K562 (cell line): ENCODE results near the gene JUN. TPM values are rescaled to one million over a fixed set of nuclear protein-coding genes. Genes with fewer than 3 reads are reported as not detected.

Source experiments
- ATAC-seq: fragments of 200-7000 bp; cut with Tn5 transposase; 3 replicates; pipeline ENCODE4 v1.9.1; 2020; ENCODE audit warnings: moderate library complexity
- BruUV-seq: library from RNA; stranded (reverse); fragments of 400-500 nt; replicated peaks from 2 replicates; lab custom pipeline; 2021; lab: Mats Ljungman, UMichigan
- CTCF ChIA-PET: fragments of 300-600 bp; formaldehyde crosslinking; extraction: SDS; loops from one replicate; lab custom pipeline; 2021; ENCODE audit warnings: low intra/inter-chr PET ratio; lab: Yijun Ruan, JAX
- POLR2A ChIA-PET: fragments of 300-600, 350-650 bp; sonication (Branson Sonifier 250); formaldehyde crosslinking; extraction: SDS; loops from one replicate; lab custom pipeline; 2021; ENCODE audit warnings: antibody characterized with exemption, inconsistent platforms; lab: Yijun Ruan, JAX
- DNase-seq, 4 experiments: peaks; one replicate each; pipeline versions ENCODE4 v3.0.0 to v3.0.0-alpha.2; 2011 to 2018; ENCODE audit warnings: low spot score in 3 of 4, mixed read lengths in 3 of 4; ENCODE audit errors: extremely low read depth in 1 of 4
- FAIRE-seq: peaks from 2 replicates; lab custom pipeline; 2011; peaks lifted over from hg19 to GRCh38; lab: Jason Lieb, UNC
- H2AFZ ChIP-seq: 2 replicates; pipeline ENCODE4 v1.6.0; 2011; ENCODE audit warnings: low read depth, low read length, control low read depth, inconsistent platforms
- H3K27ac ChIP-seq: fragments of 200-600 bp; 3 replicates; pipeline ENCODE4 v1.8.0; 2011; ENCODE audit warnings: low read depth, mild to moderate bottlenecking, control low read depth, inconsistent platforms, low read length, moderate library complexity, mixed read lengths; ENCODE audit errors: extremely low read depth
- H3K27me3 ChIP-seq, 2 experiments: fragments of 300-600 bp in 1 of 2; 2 replicates in 1 of 2; 3 replicates in 1 of 2; pipeline versions ENCODE4 v1.6.0 to v1.8.0; 2011; ENCODE audit warnings: inconsistent platforms in 2 of 2, low read length in 2 of 2, mild to moderate bottlenecking in 1 of 2, mixed read lengths in 1 of 2, moderate library complexity in 1 of 2; ENCODE audit not compliant: control insufficient read depth in 2 of 2, insufficient read depth in 2 of 2
- H3K36me3 ChIP-seq: fragments of 300-600 bp; 3 replicates; pipeline ENCODE4 v1.8.0; 2011; ENCODE audit warnings: mild to moderate bottlenecking, low read length, inconsistent platforms; ENCODE audit not compliant: control insufficient read depth, insufficient read depth
- H3K4me1 ChIP-seq, 2 experiments: fragments of 200-600 bp in 1 of 2; replicated peaks in 1 of 2; 2 replicates in 1 of 2; 3 replicates in 1 of 2; pipeline versions ENCODE4 v1.5.1 to v1.8.0; 2011; ENCODE audit warnings: inconsistent platforms in 2 of 2, low read length in 2 of 2, mild to moderate bottlenecking in 1 of 2, mixed read lengths in 1 of 2, moderate library complexity in 1 of 2; ENCODE audit not compliant: control insufficient read depth in 2 of 2, insufficient read depth in 2 of 2
- H3K4me2 ChIP-seq: 2 replicates; pipeline ENCODE4 v1.6.1; 2011; ENCODE audit warnings: low read length, control low read depth, inconsistent platforms, mixed read lengths; ENCODE audit not compliant: insufficient read depth
- H3K4me3 ChIP-seq: fragments of 200-600 bp; sonication (generic), shearing (Covaris generic); 2 replicates; pipeline ENCODE4 v1.5.1; 2016; ENCODE audit warnings: control low read depth, inconsistent platforms
- H3K79me2 ChIP-seq: fragments of 200-600 bp; 3 replicates; pipeline ENCODE4 v1.8.0; 2011; ENCODE audit warnings: low read length, inconsistent platforms; ENCODE audit not compliant: control insufficient read depth, insufficient read depth
- H3K9ac ChIP-seq, 2 experiments: 2 replicates each; pipeline versions ENCODE4 v1.6.0 to v1.6.1; 2011; ENCODE audit warnings: low read depth in 2 of 2, low read length in 2 of 2, control low read depth in 1 of 2, inconsistent platforms in 1 of 2, mild to moderate bottlenecking in 1 of 2, mixed read lengths in 1 of 2; ENCODE audit not compliant: insufficient read depth in 1 of 2
- H3K9me1 ChIP-seq: one replicate; pipeline ENCODE4 v1.6.0; 2011; ENCODE audit warnings: inconsistent platforms, mild to moderate bottlenecking, low read length, moderate library complexity; ENCODE audit not compliant: control insufficient read depth, insufficient read depth
- H3K9me3 ChIP-seq: replicated peaks from 2 replicates; pipeline ENCODE4 v1.5.1; 2011; ENCODE audit warnings: low read depth, low read length, inconsistent platforms; ENCODE audit not compliant: control insufficient read depth, insufficient read depth
- H4K20me1 ChIP-seq: replicated peaks from 2 replicates; pipeline ENCODE4 v1.6.1; 2011; ENCODE audit warnings: low read length, inconsistent platforms, mixed read lengths; ENCODE audit not compliant: control insufficient read depth, insufficient read depth
- GABPB1 ChIP-seq: sonication (generic); formaldehyde crosslinking; IDR thresholded peaks from 2 replicates; pipeline ENCODE4 v1.8.0; 2022; ENCODE audit warnings: mild to moderate bottlenecking, missing genetic modification reagents
- MEIS2 ChIP-seq: fragments of 450-650 bp; IDR thresholded peaks from 2 replicates; pipeline ENCODE4 v1.6.1; 2014; ENCODE audit warnings: mild to moderate bottlenecking; ENCODE audit not compliant: partially characterized antibody
- WGBS: fragments of 100-300 bp; shearing (Covaris generic); methylation state at CpG from one replicate; pipeline ENCODE4 v1.1.6; 2016; ENCODE audit warnings: low coverage, mixed read lengths; ENCODE audit not compliant: insufficient coverage; ENCODE audit errors: missing lambda C conversion rate; 5-methylcytosine and 5-hydroxymethylcytosine counted together
- in situ Hi-C: fragments of 300-500 bp; cut with MboI; formaldehyde crosslinking; loops from 4 replicates; pipeline ENCODE4 v1.15.0; 2018; ENCODE audit warnings: inconsistent platforms, mixed read lengths
- intact Hi-C: fragments of 100-400 bp; cut with micrococcal nuclease; formaldehyde crosslinking; loops from 2 replicates; pipeline ENCODE4 v1.14.2; 2022
- polyA plus RNA-seq, 8 experiments: library from polyadenylated mRNA; depleted of rRNA in 4 of 8; stranded (reverse) in 5 of 8; unstranded in 3 of 8; fragments of >200 nt; fragmentation: Nextera tagmentation in 2 of 8; fragmentation: Illumina TruSeq in 1 of 8; extraction: Ambion mirVana in 2 of 8; extraction: Trizol in 1 of 8; gene quantifications; 2 replicates each; pipeline versions ENCODE4 v1.2.1 to v1.2.3, GENCODE V29; 2011 to 2014; ENCODE audit warnings: inconsistent platforms in 1 of 8, missing spikeins in 1 of 8
- total RNA-seq, 7 experiments: library from RNA; depleted of rRNA in 6 of 7; stranded (reverse); fragments of >200 nt in 6 of 7; fragmentation: Illumina TruSeq in 2 of 7; extraction: Trizol in 2 of 7; gene quantifications; 2 replicates each; pipeline versions ENCODE4 v1.2.1 to v1.2.3, GENCODE V29; 2011 to 2021; ENCODE audit warnings: low replicate concordance in 1 of 7
- TF ChIP-seq, protein P1 (sequence below), 2 experiments: IDR thresholded peaks in 1 of 2; conservative IDR thresholded peaks in 1 of 2; 2 replicates each; pipeline ENCODE4 v1.6.1; 2016; ENCODE audit warnings: low read depth in 2 of 2, mild to moderate bottlenecking in 1 of 2, missing compliant biosample characterization in 1 of 2, missing genetic modification characterization in 1 of 2, moderate library complexity in 1 of 2

JUN gene
- total and polyA plus RNA-seq, 9 of the 15 experiments (the other 6 are each of a cell fraction or from before 2014, with no cell fraction given): 0.32 to 23.4 (median 4.0) TPM

GRCh38 chr1:58808077-58808476 is 24.2 kb upstream of the JUN start:
- FAIRE-seq (no peak), ATAC-seq (no peak), DNase-seq (no peak)
- H3K27me3 ChIP-seq: no peaks in the 10 kb centered on the region
- in situ Hi-C loops (no loop called here), intact Hi-C loops (no loop called here)
- no peaks in the 10 kb centered on the region for H3K36me3 ChIP-seq
- ChIA-PET POLR2A (interaction anchor here (1.3 to 1.7 kb wide), 3 partner anchors 8 to 31 kb away, joined by 3 to 5 read pairs (median 5); partner anchors contain the start of gene JUN), CTCF (no interaction called here)
- no peaks in the 10 kb centered on the region for H3K79me2 ChIP-seq
- no peak overlapping the region for H3K4me3 ChIP-seq
- TF ChIP-seq, protein P1, sequence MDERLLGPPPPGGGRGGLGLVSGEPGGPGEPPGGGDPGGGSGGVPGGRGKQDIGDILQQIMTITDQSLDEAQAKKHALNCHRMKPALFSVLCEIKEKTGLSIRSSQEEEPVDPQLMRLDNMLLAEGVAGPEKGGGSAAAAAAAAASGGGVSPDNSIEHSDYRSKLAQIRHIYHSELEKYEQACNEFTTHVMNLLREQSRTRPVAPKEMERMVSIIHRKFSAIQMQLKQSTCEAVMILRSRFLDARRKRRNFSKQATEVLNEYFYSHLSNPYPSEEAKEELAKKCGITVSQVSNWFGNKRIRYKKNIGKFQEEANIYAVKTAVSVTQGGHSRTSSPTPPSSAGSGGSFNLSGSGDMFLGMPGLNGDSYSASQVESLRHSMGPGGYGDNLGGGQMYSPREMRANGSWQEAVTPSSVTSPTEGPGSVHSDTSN (CRISPR knock-in tag; IDR thresholded peaks at IDR 0.05; ENCODE audit: low read depth): no peak
- TF ChIP-seq, protein P1 (tag; conservative IDR thresholded peaks at IDR 0.05; ENCODE audit: low read depth): peak; percentile 58
- TF ChIP-seq MEIS2: peak; percentile 30
- no peak for TF ChIP-seq GABPB1
- H3K9ac ChIP-seq: peak overlapping the region in 1 of 2 experiments; percentile 55; a peak in 1 of 4 replicates
- H3K4me2 ChIP-seq: no peak overlapping the region
- no peak overlapping the region for H3K27ac ChIP-seq
- WGBS: 11% methylated on average over 2 of the region's 2 CpGs
- BruUV-seq: no TSS peak
- H3K9me3 ChIP-seq: no peaks in the 10 kb centered on the region; the same call in 1 of the 2 replicates
- no peaks in the 10 kb centered on the region for H3K9me1 ChIP-seq
- H4K20me1 ChIP-seq: no peaks in the 10 kb centered on the region
- no peak overlapping the region for H2AFZ ChIP-seq
- no peaks in the 10 kb centered on the region; a peak in 2 of 5 replicates for H3K4me1 ChIP-seq
